Fibroblast of skin of right quadriceps (primary cell): ENCODE results near the gene TRMU.
A peak's percentile ranks its signal among the peaks of the same experiment; 100 is the strongest.

Experiments used
- DNase-seq: peaks from one replicate; pipeline ENCODE4 v3.0.0-alpha.2; 2013

Gene TRMU, protein sequence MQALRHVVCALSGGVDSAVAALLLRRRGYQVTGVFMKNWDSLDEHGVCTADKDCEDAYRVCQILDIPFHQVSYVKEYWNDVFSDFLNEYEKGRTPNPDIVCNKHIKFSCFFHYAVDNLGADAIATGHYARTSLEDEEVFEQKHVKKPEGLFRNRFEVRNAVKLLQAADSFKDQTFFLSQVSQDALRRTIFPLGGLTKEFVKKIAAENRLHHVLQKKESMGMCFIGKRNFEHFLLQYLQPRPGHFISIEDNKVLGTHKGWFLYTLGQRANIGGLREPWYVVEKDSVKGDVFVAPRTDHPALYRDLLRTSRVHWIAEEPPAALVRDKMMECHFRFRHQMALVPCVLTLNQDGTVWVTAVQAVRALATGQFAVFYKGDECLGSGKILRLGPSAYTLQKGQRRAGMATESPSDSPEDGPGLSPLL

DNA sequence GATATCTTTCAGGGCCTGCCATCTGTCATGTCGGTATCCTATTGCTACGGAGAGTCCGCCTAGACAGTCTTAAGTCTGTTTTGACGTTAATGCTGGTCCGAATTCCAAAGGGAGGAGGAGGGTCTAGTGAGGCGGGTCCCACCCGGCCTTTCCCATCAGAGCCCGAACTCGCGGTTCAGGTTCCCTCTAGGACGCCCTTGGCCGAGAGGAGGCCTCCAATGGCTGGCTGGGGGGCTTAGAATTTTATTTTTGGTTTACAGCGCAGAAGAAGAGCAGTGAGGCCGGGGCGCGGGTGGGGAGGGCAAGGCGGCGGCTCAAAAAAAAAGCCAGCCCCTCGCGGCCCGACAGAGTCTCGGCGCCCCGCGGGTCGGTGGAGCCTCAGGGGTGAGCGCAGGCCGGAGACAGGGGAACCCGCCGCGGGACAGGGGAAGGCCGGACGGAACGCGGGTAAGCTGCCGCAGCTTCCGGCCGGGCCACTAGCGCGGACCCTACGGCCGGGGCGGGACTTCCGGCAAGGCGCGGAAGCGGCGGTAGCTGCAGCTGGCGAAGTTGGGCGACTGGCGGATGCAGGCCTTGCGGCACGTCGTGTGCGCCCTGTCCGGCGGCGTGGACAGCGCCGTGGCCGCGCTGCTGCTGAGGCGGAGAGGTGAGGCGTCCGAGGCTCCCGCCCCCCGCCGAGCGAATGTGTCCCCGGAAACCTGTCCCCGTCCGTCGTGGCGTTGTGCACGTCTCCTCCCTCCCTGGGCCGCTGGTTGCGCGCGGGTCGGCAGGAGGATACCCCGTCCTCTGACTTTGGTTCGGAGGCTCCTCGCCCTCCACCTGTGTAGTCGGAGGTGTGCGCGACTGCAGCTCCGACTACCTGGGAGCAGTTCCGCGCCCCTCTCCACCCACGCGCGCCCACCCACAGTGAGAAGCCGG is at the start of gene TRMU:
Gene TRMU (plus strand): TSS at position 514 of the 918 bp plus-strand sequence. CDS start 51 bp downstream, at position 565.
- peak; percentile 81 for DNase-seq

DNA sequence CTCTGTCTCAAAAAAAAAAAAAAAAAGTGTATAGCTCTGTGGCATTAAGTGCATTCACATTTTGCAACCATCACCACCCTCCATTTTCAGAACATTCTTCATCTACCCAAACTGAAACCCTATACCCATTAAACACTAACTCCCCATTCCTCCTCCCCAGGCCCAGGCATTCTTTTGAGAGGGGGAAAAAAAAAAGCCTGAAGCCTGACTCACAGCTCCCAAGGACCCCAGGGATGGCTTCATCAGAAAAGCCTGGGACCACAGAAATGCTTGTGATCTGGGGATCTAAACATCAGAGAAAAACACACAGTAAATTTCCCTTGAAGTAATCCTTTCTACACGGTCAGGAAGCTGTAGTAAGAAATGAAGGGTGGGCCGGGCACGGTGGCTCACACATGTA is 49.5 kb upstream of the TRMU start:
- peak; percentile 84 for DNase-seq

DNA sequence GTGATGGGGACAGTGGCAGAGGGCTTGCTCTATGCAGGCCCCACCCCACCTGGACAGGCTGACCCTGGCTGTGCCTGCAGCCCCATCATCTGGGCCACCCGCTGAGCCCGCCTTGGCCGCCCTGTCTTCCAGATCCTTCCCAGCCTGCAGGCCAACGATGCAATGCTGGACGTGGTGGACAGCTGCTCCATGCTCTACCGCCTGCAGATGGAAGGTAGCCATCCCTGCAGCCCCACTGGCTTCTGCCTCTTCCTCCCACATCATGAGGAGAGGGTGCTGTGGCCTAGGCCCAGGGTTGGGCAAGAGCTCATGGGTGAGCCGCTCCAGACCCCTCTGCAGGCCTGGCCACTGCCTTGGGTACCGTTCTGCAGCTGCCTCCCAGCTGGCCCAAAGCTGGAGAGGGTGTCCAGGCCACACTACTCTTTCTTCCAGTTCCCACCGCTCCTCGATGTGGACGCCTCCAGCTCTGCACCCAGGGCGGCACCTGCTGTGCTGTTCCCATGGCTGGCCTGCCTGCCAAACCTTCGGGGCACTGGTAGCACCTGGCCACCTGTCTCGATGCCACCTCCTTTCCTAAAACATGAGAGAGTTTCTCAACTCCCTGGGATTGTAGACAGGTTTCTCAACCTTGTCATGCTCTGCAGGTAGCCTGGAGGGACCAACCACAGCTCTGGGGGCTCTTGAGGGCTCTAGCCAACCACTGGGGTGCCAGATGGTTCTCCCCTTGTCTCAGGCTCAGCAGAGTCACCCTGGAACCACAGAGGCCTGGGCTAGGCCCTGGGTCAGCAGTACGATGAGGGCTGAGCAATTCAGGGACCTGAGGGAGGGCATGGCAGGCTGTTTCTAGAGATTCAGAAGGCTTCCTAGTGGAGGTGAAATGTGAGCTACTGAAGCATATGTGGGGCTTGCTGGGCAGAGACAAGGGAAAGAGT is 48.3 kb upstream of the TRMU start:
- DNase-seq, result no peak

DNA sequence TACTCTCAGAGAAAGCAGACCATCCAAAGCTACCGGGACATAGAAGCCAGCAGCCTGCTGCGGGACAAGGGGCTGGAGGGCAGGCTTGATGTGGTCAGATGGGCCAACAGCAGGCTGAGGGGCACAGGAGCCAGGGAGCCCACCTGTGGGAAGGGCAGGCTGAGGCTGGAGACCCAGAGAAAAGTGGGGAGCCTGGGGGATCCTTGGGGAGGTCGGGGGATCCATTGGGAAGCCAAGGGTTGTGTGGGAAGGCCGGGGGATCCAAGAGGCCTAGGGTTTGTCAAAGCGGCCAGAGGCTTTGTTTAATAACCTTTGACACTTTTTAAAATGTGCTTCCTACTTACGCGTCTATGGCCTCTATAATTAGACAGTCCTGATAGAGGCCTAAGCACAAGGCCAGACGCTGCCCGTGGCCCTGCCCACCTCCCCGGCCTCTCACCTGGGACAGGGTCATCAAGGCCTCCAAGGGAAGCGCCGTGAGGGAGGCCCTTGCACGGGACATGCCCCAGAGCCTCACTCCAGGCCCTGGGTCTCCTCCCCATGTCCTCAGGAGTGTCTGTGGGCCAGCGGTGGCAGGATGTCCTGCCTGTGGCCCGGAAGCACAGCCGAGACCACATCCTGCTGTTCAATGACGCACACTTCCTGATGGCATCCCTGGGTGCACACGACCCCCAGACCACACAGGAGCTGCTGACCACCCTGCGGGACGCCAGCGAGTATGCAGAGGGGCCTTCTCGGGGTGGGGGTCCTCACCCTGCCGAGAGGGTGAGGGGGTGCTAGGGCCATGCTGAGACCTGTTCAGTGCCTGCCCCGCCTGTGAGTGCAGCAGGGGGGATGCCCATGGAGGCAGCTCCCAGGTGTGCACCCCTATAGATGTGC is 47.4 kb upstream of the TRMU start:
- no peak for DNase-seq

- DNase-seq, result no peak
Measured at GRCh38 chr22:46288846-46289243, 46.7 kb upstream of the TRMU start.

DNA sequence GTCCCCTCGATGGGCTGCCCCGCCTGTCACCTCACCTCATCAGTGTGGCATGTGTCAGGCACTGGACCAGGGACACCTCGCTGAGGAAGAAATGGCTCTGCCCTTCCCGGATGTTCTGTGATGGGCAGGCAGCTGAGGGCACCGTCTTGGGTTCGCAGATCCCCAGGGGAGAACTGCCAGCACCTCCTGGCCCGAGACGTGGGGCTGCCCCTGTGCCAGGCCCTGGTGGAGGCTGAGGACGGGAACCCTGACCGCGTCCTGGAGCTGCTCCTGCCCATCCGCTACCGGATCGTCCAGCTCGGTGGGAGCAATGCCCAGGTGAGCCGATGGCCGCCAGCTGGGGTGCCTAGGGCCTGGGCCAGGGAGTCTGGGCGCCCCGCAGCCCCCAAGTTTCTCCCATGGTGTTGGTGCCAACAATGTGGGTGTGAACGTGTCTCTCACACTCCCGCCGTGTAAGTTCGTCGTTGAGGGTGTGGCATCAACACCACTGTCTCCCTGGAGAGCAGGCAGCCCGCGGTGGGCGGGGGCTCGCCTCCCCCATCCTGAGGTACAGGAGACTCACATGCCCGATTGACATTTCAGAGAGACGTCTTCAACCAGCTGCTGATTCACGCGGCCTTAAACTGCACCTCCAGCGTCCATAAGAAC is 46.1 kb upstream of the TRMU start:
- no peak for DNase-seq

GRCh38 chr22:46290121-46290842 is 45.2 kb upstream of the TRMU start:
- no peak for DNase-seq

GRCh38 chr22:46290843-46291785 is 44.4 kb upstream of the TRMU start:
- no peak for DNase-seq

DNA sequence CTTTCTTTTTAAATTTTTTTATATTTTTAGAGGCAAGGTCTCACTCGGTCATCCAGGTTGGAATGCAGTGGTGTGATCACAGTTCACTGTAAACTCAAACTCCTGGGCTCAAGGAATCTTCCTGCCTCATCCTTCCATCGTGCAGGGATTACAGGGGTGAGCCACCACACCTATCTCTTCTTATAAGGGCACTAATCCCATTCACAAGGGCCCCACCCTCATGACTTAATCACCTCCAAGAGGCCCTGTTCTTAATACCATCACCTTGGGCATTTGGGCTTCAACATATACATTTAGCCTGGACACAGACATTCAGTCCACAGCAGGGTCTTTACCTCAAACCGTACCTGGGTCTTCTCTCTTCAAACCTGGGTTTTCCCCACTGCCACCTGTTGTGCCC is 43.3 kb upstream of the TRMU start:
- no peak for DNase-seq

DNA sequence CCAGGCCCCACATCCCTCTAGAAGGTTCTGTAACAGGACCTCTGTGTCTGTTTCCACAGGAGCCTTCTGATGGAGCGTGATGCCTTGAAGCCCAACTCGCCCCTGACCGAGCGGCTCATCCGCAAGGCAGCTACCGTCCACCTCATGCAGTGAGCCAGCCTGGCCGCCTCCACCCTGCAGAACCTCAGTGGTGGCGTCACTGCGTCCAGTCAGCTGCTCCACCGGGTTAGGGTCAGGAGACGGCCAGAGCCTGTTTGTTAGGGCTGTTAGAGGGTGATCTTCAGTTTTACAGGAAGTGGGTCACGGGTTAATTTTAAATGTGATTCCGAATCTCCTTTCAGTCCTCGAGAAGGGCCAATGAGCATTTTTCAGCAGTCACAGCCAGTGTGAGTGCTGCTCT is 42.8 kb upstream of the TRMU start:
- DNase-seq, result no peak

- peak; percentile 76 for DNase-seq
Measured at GRCh38 chr22:46293577-46294260, 41.8 kb upstream of the TRMU start.

- no peak for DNase-seq
Measured at GRCh38 chr22:46294784-46295183, 40.7 kb upstream of the TRMU start.

DNA sequence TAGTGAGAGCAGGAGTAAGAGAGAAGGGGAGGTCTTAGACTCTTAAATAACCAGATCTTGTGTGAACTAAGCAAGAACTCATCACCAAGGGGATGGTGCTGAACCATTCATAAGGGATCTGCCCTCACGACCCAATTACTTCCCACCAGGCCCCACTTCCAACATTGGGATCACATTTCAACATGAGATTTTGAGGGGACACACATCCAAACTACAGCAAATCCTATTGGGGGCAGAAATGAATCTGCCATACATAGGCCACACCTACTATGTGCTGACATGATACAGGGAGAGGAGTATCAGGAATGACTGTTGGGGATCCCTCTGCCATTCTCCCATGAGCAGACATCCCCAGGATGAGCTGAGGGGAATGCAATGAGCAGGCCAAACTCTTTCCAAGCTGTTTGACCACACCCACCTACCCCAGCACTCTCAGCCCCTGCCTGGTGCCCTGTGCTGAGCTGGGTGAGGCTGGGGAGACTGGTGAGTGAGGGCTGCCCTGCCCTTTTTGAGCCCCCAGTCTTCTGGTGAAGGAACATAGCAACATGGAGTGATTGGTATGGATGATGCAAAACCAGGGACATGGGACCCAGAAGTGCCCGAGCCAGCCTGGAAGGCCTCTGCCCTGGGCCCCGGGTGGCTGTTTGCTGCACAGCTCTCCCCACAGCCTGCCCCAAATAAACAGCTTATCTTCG is 40.1 kb upstream of the TRMU start:
- no peak for DNase-seq

GRCh38 chr22:46296257-46297150 is 39.0 kb upstream of the TRMU start, which contains the start of gene GTSE1:
Gene GTSE1, plus strand, starts transcription at chr22:46296870. Its CDS starts 531 bp downstream, at chr22:46297401.
- peak; percentile 97 for DNase-seq

- DNase-seq, result peak; percentile 38
Measured at GRCh38 chr22:46297151-46297812, 38.2 kb upstream of the TRMU start.

DNA sequence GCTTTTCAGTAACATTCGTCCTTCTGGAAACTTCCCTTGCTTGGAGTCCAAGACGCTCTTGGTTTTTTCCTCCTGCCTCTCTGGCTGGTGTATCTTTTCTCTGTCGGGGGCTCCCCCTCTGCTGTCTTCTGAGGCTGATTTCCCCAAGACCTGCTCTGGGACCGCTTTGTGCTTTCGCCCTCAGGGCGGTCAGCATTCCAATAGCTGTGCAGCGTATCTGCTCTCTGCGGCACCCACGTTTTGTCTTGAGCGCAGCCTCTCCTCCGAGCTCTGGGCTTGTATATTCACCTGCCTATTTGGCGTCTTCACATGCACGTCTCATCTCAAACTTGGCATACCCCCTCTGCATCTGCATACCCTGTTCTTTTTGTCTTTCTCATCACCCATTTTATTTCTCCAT is 36.4 kb upstream of the TRMU start:
- no peak for DNase-seq
